Islet precursor cell (in vitro differentiated cells): ENCODE results near the gene AMBP.

Experiments used
- DNase-seq: peaks from one replicate; pipeline ENCODE4 v3.0.0-alpha.2; 2018

Gene AMBP

DNA sequence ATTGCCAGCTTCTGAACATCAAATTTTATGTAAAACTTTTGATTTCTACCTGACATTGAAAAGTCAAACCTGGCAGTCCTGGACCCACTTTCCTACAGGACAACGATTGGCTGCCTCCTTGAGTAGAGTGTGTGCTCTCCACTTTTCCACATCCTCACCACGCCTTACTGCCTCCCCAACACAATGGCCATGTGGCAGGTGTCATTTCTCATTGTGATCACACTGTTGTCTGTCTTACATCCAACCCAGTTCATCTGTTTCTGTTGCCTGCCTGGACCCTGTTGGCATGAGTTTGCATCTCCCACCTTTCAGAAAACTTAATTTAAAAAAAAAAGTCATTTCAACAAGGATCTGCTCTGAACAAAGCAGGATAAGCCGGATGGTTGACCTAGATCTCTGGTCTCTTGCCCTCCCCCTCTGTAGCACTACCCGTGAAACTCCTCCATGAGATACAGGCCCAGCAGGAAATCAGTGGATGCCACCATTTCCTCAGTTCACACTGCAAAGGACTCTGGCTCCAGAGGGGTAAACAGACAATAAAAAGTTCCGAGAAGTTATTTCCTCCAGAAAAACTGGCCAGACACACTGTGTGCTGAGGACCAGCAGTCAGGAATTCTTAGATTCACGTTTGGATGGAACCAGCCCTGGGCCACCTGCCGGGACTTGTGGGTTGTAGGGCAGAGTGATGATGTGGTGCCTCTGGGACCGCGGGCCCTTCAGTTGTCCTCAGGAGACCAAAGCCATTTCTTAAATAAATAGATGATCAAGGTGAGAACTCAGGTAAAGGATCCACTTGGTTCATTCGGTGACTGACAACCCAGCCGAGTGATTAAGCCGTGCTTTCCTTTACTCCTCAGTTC, 48.6 kb downstream of the AMBP start:
- peak; percentile 41 for DNase-seq

DNA sequence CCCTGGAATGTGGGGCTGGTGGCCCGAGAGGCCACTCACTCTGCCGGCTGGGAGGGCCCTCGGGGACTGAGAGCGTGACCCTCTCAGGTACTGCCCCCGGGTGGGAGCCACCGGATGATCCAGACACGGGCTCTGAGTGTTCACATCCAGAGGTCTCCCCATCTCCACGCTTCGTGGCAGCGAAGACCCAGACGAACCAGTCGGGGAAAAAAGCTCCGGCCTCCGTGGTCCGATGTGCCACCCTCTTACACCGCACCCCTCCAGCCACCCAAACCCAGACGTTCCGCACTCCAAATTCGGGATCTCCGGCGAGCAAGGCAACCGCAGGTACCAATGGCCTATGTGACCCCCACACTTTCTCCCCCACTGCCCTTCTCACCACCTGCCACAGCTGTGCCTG, 49.5 kb downstream of the AMBP start:
- peak; percentile 36 for DNase-seq

- DNase-seq, result peak; percentile 22
Measured at GRCh38 chr9:114027863-114028465, 50.1 kb downstream of the AMBP start.

DNA sequence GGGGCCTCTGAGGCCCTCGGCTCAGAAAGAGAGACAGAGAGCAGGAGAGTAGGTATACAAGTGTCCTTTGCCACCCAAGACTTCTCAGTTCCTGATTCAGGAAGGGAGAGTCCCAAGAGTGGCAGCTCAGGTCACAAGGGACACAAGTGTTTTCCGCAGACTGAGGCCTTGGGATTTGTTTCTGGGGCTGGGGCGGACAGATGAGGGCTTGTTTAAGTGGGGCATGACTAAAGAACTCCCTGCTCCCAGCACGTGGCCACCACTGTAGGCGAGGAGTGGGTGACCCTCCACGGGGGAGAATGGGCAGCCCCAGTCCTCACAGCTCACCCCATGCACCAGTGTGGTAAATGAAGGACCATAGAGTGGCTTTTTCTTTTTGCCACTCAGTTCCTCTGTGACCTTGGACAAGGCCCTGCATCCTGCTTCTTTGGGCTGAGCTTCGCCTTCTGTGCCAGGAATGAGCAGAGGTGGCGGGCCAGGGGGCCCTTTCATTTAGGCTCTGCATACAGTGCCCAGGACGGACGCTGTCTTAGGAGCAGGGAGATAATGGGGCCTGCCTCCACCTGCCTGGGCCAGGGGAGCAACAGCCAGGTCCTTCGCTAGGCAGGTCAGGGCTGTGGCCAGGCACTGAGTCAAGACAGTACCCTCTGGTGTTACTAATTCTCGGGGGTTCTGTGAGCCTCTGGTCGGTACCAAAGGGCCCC, 50.8 kb downstream of the AMBP start:
- peak; percentile 39 for DNase-seq

GRCh38 chr9:114026335-114026734, 51.8 kb downstream of the AMBP start:
- DNase-seq, result peak; percentile 25

- no peak for DNase-seq
Measured at GRCh38 chr9:114025760-114026159, 52.3 kb downstream of the AMBP start.

DNA sequence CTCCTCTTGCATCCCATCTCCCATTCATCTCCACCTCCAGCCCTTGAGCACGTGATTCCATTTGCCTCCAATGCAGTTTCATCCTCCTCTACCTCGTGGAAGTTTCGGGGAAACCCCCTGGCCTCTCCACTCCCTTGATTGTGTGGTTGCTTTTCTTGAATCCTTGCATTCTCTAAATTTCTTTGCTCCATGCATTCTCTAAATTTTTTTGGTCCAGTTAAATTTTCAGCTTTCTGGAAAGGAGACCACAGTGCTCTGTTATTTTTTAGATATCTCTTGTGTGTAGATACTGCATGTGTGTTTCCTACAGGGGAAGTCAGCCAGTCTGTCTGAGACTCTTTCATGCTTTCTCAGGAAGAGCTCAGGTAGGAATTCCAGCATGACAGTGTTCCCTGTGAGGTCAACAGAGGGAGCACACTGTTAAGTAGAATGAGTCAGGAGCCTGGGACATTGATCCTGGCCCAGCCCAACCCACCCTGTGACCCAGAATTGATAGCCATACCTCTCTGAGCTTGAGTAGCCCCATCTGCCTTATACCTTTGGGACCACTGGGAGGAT, 52.8 kb downstream of the AMBP start:
- peak; percentile 60 for DNase-seq

- DNase-seq, result no peak
Measured at GRCh38 chr9:114023961-114024360, 54.1 kb downstream of the AMBP start.

- no peak for DNase-seq
Measured at GRCh38 chr9:114021578-114021977, 56.5 kb downstream of the AMBP start.

- peak; percentile 28 for DNase-seq
Measured at GRCh38 chr9:114017741-114018715, 60.1 kb downstream of the AMBP start.

- peak; percentile 43 for DNase-seq
Measured at GRCh38 chr9:114016629-114017423, 61.3 kb downstream of the AMBP start.

DNA sequence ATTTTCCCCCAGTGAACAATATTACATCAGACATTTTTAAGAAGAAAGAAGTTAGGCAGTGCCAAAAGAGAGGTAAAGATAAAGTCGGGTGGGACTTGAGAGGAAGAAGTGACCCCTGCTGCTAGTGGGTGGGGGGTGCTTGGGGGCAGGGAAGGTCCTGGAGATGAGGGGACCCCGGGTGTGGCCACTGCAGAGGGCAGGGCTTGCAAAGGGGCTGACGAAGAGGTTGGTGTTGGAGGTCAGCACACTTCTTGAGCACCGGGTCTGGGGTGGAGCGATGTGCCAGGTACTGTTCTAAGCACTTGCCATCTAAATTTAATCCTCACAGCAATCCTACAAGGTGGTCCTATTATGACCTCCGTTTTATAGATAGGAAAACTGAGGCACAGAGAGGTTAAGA, 62.0 kb downstream of the AMBP start:
- DNase-seq, result peak; percentile 37

DNA sequence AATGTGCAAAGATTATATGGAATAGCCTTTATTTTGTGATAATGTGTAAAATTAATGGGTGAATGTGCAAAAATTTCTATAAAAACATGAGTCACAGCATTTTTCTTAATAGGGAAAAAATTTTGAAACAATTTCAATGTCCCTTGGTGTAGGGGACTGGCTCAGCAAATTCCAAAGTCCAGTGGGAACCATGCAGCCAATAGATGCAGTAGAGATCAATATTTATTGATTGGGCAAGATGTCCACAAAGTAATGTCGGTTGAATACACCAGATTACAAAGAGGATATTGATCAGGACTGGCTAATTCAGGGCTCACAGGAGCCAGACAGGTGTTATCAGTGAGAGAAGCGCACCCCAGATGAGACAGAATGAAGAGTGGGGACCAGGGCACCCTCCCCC, 62.5 kb downstream of the AMBP start:
- DNase-seq, result no peak

DNA sequence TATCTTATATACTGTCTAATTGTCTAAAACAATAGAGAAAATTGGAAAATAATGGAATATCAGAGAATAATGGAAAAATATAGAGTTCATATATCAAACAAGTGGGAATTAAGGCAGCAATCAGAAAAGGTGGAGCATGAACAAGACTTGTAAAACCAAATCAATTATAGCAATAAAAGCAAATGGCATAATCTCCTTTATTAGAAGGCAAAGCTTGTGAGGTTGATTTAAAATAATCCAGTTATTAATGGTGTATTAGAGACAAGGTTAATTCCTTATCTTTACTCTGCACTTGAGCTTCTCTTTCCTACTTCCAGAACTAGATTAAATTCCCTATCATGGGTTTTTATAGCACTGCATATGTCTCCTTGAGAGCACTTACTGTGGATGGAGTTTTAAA, 64.1 kb downstream of the AMBP start:
- no peak for DNase-seq

- DNase-seq, result no peak
Measured at GRCh38 chr9:114012126-114012525, 66.0 kb downstream of the AMBP start.

DNA sequence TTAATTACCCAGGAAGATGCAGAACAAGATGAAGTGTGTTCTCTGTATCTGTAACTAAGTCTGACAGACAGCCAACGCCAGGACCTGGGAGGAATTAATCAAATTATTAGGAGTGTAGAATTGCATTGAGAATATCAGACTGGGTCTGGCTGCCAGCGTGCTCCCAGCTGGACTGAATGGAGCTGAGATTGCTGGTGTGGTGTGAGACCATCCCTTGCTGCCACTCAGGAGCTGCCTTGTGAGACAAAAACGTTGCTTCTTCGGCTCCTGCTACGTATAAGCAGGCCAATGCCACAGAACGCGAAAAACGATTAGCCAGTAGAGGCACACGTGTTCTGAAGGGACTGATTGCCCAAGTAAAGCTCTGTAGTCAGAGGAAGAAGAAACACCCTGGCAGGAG, 66.8 kb downstream of the AMBP start:
- no peak for DNase-seq
